ENCODE results near the gene P2RY14. TPM values are rescaled to one million over a fixed set of nuclear protein-coding genes. Genes with fewer than 3 reads are reported as not detected.
"Not testable (repeated sequence)": the region's sequence is repeated elsewhere in the genome, so short reads cannot be mapped to it uniquely, and the experiment has no call there.

Gene P2RY14
- total RNA-seq, 1 donor from 2014 or later: 1.5 TPM

- no peak for TF ChIP-seq CTCF (IDR thresholded peaks at IDR 0.05)
- intact Hi-C loops (cut with micrococcal nuclease): loop anchor here (5.0 to 10.0 kb wide), 2 partner anchors 1250 to 1898 kb away; partner anchors contain the start of gene RAP2B
- Mint-ChIP-seq H3K9me3 (no peaks in the 10 kb centered on the region), H3K27ac (peak overlapping the region; percentile 98), H3K27me3 (no peaks in the 10 kb centered on the region), H3K4me1 (peaks cover 57% of the 10 kb centered on the region), H3K4me3 (no peak overlapping the region), H3K36me3 (ENCODE audit: low read depth) (peaks cover 9% of the 10 kb centered on the region)
- ChIA-PET CTCF (interaction anchor here (1.5 to 4.6 kb wide), 2 partner anchors 18 to 36 kb away, joined by 7 to 17 read pairs; no protein-coding TSS in a partner anchor), POLR2A (interaction anchor here (0.7 kb wide), 1 partner anchor 11 kb away, joined by 3 read pairs; no protein-coding TSS in a partner anchor)
- DNase-seq (no peak), ATAC-seq (ENCODE audit: low read depth) (no peak)
Observed at GRCh38 chr3:151264605-151265004, 13.7 kb downstream of the P2RY14 start.

GRCh38 chr3:151262871-151263525 is 15.3 kb downstream of the P2RY14 start:
- intact Hi-C loops (cut with micrococcal nuclease): loop anchor here (10.0 kb wide), 1 partner anchor 1252 kb away; no protein-coding TSS in a partner anchor
- H3K4me1 Mint-ChIP-seq: peaks cover 43% of the 10 kb centered on the region
- H3K27me3 Mint-ChIP-seq: no peaks in the 10 kb centered on the region
- POLR2A ChIA-PET: no interaction called here
- H3K9me3 Mint-ChIP-seq: no peaks in the 10 kb centered on the region
- TF ChIP-seq CTCF (IDR thresholded peaks at IDR 0.05): no peak
- no peak overlapping the region for H3K4me3 Mint-ChIP-seq
- no peak for ATAC-seq (ENCODE audit: low read depth)
- CTCF ChIA-PET: interaction anchor here (1.8 to 1.9 kb wide), 2 partner anchors 15 to 35 kb away, joined by 5 to 7 read pairs; partner anchors contain the start of gene P2RY14
- H3K36me3 Mint-ChIP-seq (ENCODE audit: low read depth): peaks cover 9% of the 10 kb centered on the region
- no peak overlapping the region for H3K27ac Mint-ChIP-seq
- no peak for DNase-seq

- peaks cover 18% of the 10 kb centered on the region for H3K4me1 Mint-ChIP-seq
- H3K27ac Mint-ChIP-seq: no peak overlapping the region
- H3K36me3 Mint-ChIP-seq (ENCODE audit: low read depth): peaks cover 9% of the 10 kb centered on the region
- ATAC-seq (ENCODE audit: low read depth) (no peak), DNase-seq (no peak)
- intact Hi-C loops (cut with micrococcal nuclease): loop anchor here (10.0 kb wide), 1 partner anchor 1255 kb away; no protein-coding TSS in a partner anchor
- ChIA-PET CTCF (interaction anchor here (1.0 kb wide), 1 partner anchor 23 kb away, joined by 5 read pairs; no protein-coding TSS in a partner anchor), POLR2A (no interaction called here)
- TF ChIP-seq CTCF (IDR thresholded peaks at IDR 0.05): no peak
- no peaks in the 10 kb centered on the region for H3K9me3 Mint-ChIP-seq
- H3K27me3 Mint-ChIP-seq: no peaks in the 10 kb centered on the region
- no peak overlapping the region for H3K4me3 Mint-ChIP-seq
Observed at GRCh38 chr3:151259664-151260063, 18.7 kb downstream of the P2RY14 start.

- TF ChIP-seq CTCF (IDR thresholded peaks at IDR 0.05): no peak
- ChIA-PET POLR2A (no interaction called here), CTCF (interaction anchor here (0.7 to 2.1 kb wide), 3 partner anchors 26 to 88 kb away, joined by 3 to 10 read pairs (median 5); no protein-coding TSS in a partner anchor)
- H3K4me1 Mint-ChIP-seq: no peaks in the 10 kb centered on the region
- H3K27me3 Mint-ChIP-seq: no peaks in the 10 kb centered on the region
- intact Hi-C loops (cut with micrococcal nuclease): no loop called here
- no peaks in the 10 kb centered on the region for H3K9me3 Mint-ChIP-seq
- DNase-seq (no peak), ATAC-seq (ENCODE audit: low read depth) (no peak)
- no peak overlapping the region for H3K27ac Mint-ChIP-seq
- H3K36me3 Mint-ChIP-seq (ENCODE audit: low read depth): peaks cover 4% of the 10 kb centered on the region
- H3K4me3 Mint-ChIP-seq: no peak overlapping the region
Observed at GRCh38 chr3:151256749-151257148, 21.6 kb downstream of the P2RY14 start.

GRCh38 chr3:151248772-151249337 is 29.5 kb downstream of the P2RY14 start:
- DNase-seq (no peak), ATAC-seq (ENCODE audit: low read depth) (no peak)
- Mint-ChIP-seq H3K9me3 (peaks cover 2% of the 10 kb centered on the region), H3K27me3 (no peaks in the 10 kb centered on the region), H3K4me1 (peaks cover 3% of the 10 kb centered on the region), H3K4me3 (no peak overlapping the region), H3K36me3 (ENCODE audit: low read depth) (peaks cover 1% of the 10 kb centered on the region), H3K27ac (no peak overlapping the region)
- POLR2A ChIA-PET: interaction anchor here (0.6 kb wide), 1 partner anchor 486 kb away, joined by 3 read pairs; the partner anchor contains the start of gene SIAH2
- intact Hi-C loops (cut with micrococcal nuclease): no loop called here
- TF ChIP-seq CTCF (IDR thresholded peaks at IDR 0.05): no peak
- CTCF ChIA-PET: interaction anchor here (1.2 kb wide), 1 partner anchor 81 kb away, joined by 4 read pairs; no protein-coding TSS in a partner anchor

- H3K4me3 Mint-ChIP-seq; intact Hi-C loops (cut with micrococcal nuclease); H3K9me3 Mint-ChIP-seq; DNase-seq; H3K27ac Mint-ChIP-seq; H3K27me3 Mint-ChIP-seq; H3K36me3 Mint-ChIP-seq (ENCODE audit: low read depth); CTCF ChIA-PET; ATAC-seq (ENCODE audit: low read depth); H3K4me1 Mint-ChIP-seq; POLR2A ChIA-PET: not testable (repeated sequence)
Observed at GRCh38 chr3:151242006-151242405, 36.3 kb downstream of the P2RY14 start.
